ENCODE data around the gene PLXNA4.

DNA sequence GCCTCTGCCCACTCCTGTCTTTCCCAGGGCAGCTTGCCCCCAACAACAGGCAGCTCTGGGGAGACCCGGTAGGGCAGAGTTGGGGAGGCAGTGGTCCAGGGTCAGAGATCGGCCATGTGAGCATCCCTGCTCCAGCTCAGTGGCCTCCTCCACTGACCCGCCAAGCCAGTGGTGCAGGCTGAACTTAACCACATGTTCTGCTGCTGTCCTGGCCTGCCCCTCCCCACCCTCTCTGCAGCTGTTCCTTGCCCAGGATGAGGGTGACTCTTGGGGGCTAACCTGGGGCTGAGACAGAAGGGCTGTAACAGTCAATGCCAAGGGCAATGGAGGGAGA lies 349.3 kb downstream of the PLXNA4 start:
- TF ChIP-seq POLR2A (conservative IDR thresholded peaks at IDR 0.05) (no peak), FOXA3 (CRISPR knock-in tag; conservative IDR thresholded peaks at IDR 0.05 in 1 of 2, IDR thresholded peaks at IDR 0.05 in 1 of 2) (no peak), ZNF408 (CRISPR knock-in tag; IDR thresholded peaks at IDR 0.05; ENCODE audit: low read depth) (no peak), POLR2AphosphoS5 (IDR thresholded peaks at IDR 0.05; ENCODE audit: control insufficient read depth, insufficient read depth, low read depth, low read length) (no peak)
